ENCODE results near the gene ARHGAP31. TPM values are rescaled to one million over a fixed set of nuclear protein-coding genes. Genes with fewer than 3 reads are reported as not detected.

The ARHGAP31 gene
- total RNA-seq, 1 donor from 2014 or later, result 0.84 TPM

- Mint-ChIP-seq H3K36me3 (ENCODE audit: insufficient read depth) (no peaks in the 10 kb centered on the region), H3K9me3 (ENCODE audit: low read depth) (no peaks in the 10 kb centered on the region), H3K27ac (no peak overlapping the region), H3K27me3 (peaks cover 25% of the 10 kb centered on the region), H3K4me3 (ENCODE audit: low read depth) (no peak overlapping the region), H3K4me1 (ENCODE audit: low read depth) (peaks cover 24% of the 10 kb centered on the region)
- TF ChIP-seq CTCF (IDR thresholded peaks at IDR 0.05; ENCODE audit: unreplicated experiment), result no peak
- no peak for DNase-seq (ENCODE audit: low spot score, unreplicated experiment)
Measured at GRCh38 chr3:119295816-119296726, 1.9 kb downstream of the ARHGAP31 start.

- Mint-ChIP-seq H3K4me3 (ENCODE audit: low read depth) (no peak overlapping the region), H3K27ac (no peak overlapping the region), H3K9me3 (ENCODE audit: low read depth) (no peaks in the 10 kb centered on the region), H3K27me3 (peaks cover 24% of the 10 kb centered on the region), H3K4me1 (ENCODE audit: low read depth) (peaks cover 20% of the 10 kb centered on the region), H3K36me3 (ENCODE audit: insufficient read depth) (no peaks in the 10 kb centered on the region)
- DNase-seq (ENCODE audit: low spot score, unreplicated experiment), result no peak
- TF ChIP-seq CTCF (IDR thresholded peaks at IDR 0.05; ENCODE audit: unreplicated experiment), result no peak
Measured at GRCh38 chr3:119296727-119297122, 2.5 kb downstream of the ARHGAP31 start.

GRCh38 chr3:119297169-119297568 is 3.0 kb downstream of the ARHGAP31 start:
- H3K36me3 Mint-ChIP-seq (ENCODE audit: insufficient read depth), result no peaks in the 10 kb centered on the region
- no peak overlapping the region for H3K4me3 Mint-ChIP-seq (ENCODE audit: low read depth)
- peaks cover 20% of the 10 kb centered on the region for H3K4me1 Mint-ChIP-seq (ENCODE audit: low read depth)
- no peak for DNase-seq (ENCODE audit: low spot score, unreplicated experiment)
- no peaks in the 10 kb centered on the region for H3K9me3 Mint-ChIP-seq (ENCODE audit: low read depth)
- peaks cover 27% of the 10 kb centered on the region for H3K27me3 Mint-ChIP-seq
- TF ChIP-seq CTCF (IDR thresholded peaks at IDR 0.05; ENCODE audit: unreplicated experiment), result no peak
- no peak overlapping the region for H3K27ac Mint-ChIP-seq

- no peak for TF ChIP-seq CTCF (IDR thresholded peaks at IDR 0.05; ENCODE audit: unreplicated experiment)
- Mint-ChIP-seq H3K9me3 (ENCODE audit: low read depth) (no peaks in the 10 kb centered on the region), H3K4me3 (ENCODE audit: low read depth) (no peak overlapping the region), H3K27me3 (peaks cover 20% of the 10 kb centered on the region), H3K36me3 (ENCODE audit: insufficient read depth) (no peaks in the 10 kb centered on the region), H3K4me1 (ENCODE audit: low read depth) (peaks cover 14% of the 10 kb centered on the region), H3K27ac (no peak overlapping the region)
- DNase-seq (ENCODE audit: low spot score, unreplicated experiment), result no peak
Measured at GRCh38 chr3:119298565-119298941, 4.4 kb downstream of the ARHGAP31 start.

GRCh38 chr3:119300991-119301391 is 6.8 kb downstream of the ARHGAP31 start:
- no peak for DNase-seq (ENCODE audit: low spot score, unreplicated experiment)
- Mint-ChIP-seq H3K27ac (no peak overlapping the region), H3K4me1 (ENCODE audit: low read depth) (peaks cover 9% of the 10 kb centered on the region), H3K27me3 (peaks cover 16% of the 10 kb centered on the region), H3K4me3 (ENCODE audit: low read depth) (no peak overlapping the region), H3K9me3 (ENCODE audit: low read depth) (no peaks in the 10 kb centered on the region), H3K36me3 (ENCODE audit: insufficient read depth) (no peaks in the 10 kb centered on the region)
- TF ChIP-seq CTCF (IDR thresholded peaks at IDR 0.05; ENCODE audit: unreplicated experiment), result no peak

Measured in progenitor cell of endocrine pancreas (in vitro differentiated cells).